LNCAP (cell line): ENCODE data around the gene FBXL13.

ENCODE experiments used
- CTCF ChIP-seq: fragments of 450-650 bp; IDR thresholded peaks from 2 replicates; pipeline ENCODE4 v1.5.1; 2017; ENCODE audit warnings: mild to moderate bottlenecking

Gene FBXL13

GRCh38 chr7:103058122-103058521 is 16.5 kb downstream of the FBXL13 start:
- no peak for TF ChIP-seq CTCF

GRCh38 chr7:103051519-103051918 is 23.1 kb downstream of the FBXL13 start:
- TF ChIP-seq CTCF: no peak

- no peak for TF ChIP-seq CTCF
These were observed 25.8 kb downstream of the FBXL13 start for GRCh38 chr7:103048833-103049232.

- no peak for TF ChIP-seq CTCF
These were observed 37.1 kb downstream of the FBXL13 start for GRCh38 chr7:103037476-103037822.

- no peak for TF ChIP-seq CTCF
These were observed 42.8 kb downstream of the FBXL13 start for GRCh38 chr7:103031781-103032180.

GRCh38 chr7:103031024-103031423 is 43.6 kb downstream of the FBXL13 start:
- TF ChIP-seq CTCF: no peak

- TF ChIP-seq CTCF: no peak
These were observed 49.3 kb downstream of the FBXL13 start for GRCh38 chr7:103025341-103025740.

GRCh38 chr7:103011650-103012049 is 62.9 kb downstream of the FBXL13 start:
- no peak for TF ChIP-seq CTCF
